Measurements from ENCODE around the gene BUD31. TPM values are rescaled to one million over a fixed set of nuclear protein-coding genes. Genes with fewer than 3 reads are reported as not detected.

BUD31 gene
- total RNA-seq, 1 donor from 2014 or later = 121 TPM

GRCh38 chr7:99448855-99449254 lies 40.1 kb downstream of the BUD31 start:
- peaks cover 45% of the 10 kb centered on the region for H3K36me3 ChIP-seq (ENCODE audit: control insufficient read depth, insufficient read depth, low read length)
- DNase-seq (ENCODE audit: low read depth) (no peak), FAIRE-seq (no peak)
- no peaks in the 10 kb centered on the region for H3K27me3 ChIP-seq (ENCODE audit: control insufficient read depth, insufficient read depth, low read length)
- TF ChIP-seq CTCF (IDR thresholded peaks at IDR 0.05; ENCODE audit: insufficient read depth, low read length, severe bottlenecking) = no peak
- no peak overlapping the region for H3K4me3 ChIP-seq (ENCODE audit: low read depth, low read length)

DNA sequence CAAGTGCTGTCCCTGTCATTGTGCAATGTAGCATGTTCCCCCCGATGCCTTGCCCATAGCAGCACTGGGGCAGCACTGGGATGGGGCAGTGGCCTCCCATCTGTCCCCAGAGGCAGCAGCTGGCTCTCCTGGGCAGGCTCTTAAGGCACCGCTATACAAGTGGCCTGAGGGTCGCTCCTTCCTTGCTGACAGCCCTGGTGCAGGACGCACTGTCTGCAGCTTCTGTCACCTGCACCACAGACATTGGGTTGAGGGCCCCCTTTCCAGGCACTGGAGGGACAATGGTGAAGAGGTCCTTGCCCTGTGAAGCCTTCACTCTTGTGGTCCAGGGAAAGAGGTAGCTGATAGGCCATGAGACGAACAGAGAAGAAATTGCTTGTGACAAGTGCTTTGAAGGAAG lies 40.6 kb downstream of the BUD31 start:
- DNase-seq (ENCODE audit: low read depth) (no peak), FAIRE-seq (no peak)
- TF ChIP-seq CTCF (IDR thresholded peaks at IDR 0.05; ENCODE audit: insufficient read depth, low read length, severe bottlenecking) = no peak
- Histone ChIP-seq H3K27me3 (ENCODE audit: control insufficient read depth, insufficient read depth, low read length) (no peaks in the 10 kb centered on the region), H3K4me3 (ENCODE audit: low read depth, low read length) (no peak overlapping the region), H3K36me3 (ENCODE audit: control insufficient read depth, insufficient read depth, low read length) (peaks cover 47% of the 10 kb centered on the region)

GRCh38 chr7:99451936-99452335 lies 43.2 kb downstream of the BUD31 start:
- no peak for DNase-seq (ENCODE audit: low read depth)
- no peak for TF ChIP-seq CTCF (IDR thresholded peaks at IDR 0.05; ENCODE audit: insufficient read depth, low read length, severe bottlenecking)
- Histone ChIP-seq H3K36me3 (ENCODE audit: control insufficient read depth, insufficient read depth, low read length) (peaks cover 48% of the 10 kb centered on the region), H3K4me3 (ENCODE audit: low read depth, low read length) (no peak overlapping the region), H3K27me3 (ENCODE audit: control insufficient read depth, insufficient read depth, low read length) (no peaks in the 10 kb centered on the region)
- no peak for FAIRE-seq

DNA sequence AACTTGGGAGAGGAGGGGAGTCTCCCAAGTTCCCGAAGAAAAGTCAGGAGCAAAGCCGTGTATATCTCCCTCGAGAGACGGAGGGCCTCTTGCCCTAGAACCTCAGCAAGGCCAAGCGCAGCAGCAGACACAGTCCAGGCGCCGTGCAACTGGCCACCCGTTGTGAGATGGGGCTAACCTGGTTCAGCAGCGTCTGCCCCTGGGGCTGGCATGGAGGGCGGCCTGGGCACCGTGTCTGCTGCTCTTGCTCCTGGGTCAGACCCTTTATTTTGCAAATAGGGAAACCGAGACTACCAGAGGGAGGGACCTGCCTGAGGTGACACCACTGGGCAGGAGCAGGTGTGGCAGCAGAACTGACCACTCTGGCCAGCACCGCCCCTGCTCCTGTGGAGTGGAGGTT lies 43.8 kb downstream of the BUD31 start:
- no peak overlapping the region for H3K4me3 ChIP-seq (ENCODE audit: low read depth, low read length)
- no peak for TF ChIP-seq CTCF (IDR thresholded peaks at IDR 0.05; ENCODE audit: insufficient read depth, low read length, severe bottlenecking)
- H3K27me3 ChIP-seq (ENCODE audit: control insufficient read depth, insufficient read depth, low read length) = no peaks in the 10 kb centered on the region
- H3K36me3 ChIP-seq (ENCODE audit: control insufficient read depth, insufficient read depth, low read length) = peaks cover 50% of the 10 kb centered on the region
- FAIRE-seq (no peak), DNase-seq (ENCODE audit: low read depth) (no peak)

DNA sequence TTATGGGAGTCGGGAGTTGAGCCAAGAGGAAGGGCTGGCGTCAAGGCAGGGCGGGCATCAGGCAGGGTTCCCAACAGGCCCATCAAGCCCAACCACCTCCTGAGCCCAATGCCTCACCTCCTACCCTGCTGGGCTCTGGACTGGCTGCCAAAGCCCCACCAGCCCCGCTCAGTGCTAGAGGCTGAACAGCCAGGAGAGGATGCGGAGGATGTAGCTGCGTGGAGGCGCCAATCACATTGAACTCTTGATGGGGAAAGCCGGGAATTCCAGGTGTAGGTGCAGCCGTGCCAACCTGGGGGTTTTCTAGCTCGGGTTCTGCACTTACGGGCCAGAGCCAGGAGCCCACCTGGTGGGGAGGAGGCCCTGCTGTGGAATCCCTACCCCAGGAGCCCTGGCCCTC lies 44.3 kb downstream of the BUD31 start:
- no peak for FAIRE-seq
- no peaks in the 10 kb centered on the region for H3K27me3 ChIP-seq (ENCODE audit: control insufficient read depth, insufficient read depth, low read length)
- no peak for TF ChIP-seq CTCF (IDR thresholded peaks at IDR 0.05; ENCODE audit: insufficient read depth, low read length, severe bottlenecking)
- no peak overlapping the region for H3K4me3 ChIP-seq (ENCODE audit: low read depth, low read length)
- H3K36me3 ChIP-seq (ENCODE audit: control insufficient read depth, insufficient read depth, low read length) = peaks cover 48% of the 10 kb centered on the region
- DNase-seq (ENCODE audit: low read depth) = no peak

DNA sequence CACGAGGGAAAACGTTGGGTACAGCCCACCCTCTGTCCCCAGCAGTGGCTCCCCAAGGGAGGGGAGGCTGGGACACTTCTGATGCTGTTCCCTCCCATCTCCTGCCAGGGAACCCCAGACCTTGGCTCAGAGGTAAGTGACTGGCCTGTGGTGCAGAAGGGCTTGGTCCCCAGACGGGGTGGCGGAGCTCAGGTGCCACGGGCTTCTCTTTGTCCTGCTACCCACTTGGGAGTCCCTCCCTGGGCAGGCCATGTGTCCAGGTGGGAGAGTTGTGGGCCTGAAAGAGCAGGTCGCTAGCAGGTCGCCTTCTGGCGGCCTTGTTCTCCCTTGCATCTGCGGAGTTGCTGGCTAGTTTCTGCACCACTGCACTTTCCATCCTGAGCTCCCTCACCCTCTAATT lies 47.1 kb downstream of the BUD31 start:
- TF ChIP-seq CTCF (IDR thresholded peaks at IDR 0.05; ENCODE audit: insufficient read depth, low read length, severe bottlenecking) = no peak
- peak; percentile 13 for FAIRE-seq
- no peaks in the 10 kb centered on the region for H3K27me3 ChIP-seq (ENCODE audit: control insufficient read depth, insufficient read depth, low read length)
- H3K36me3 ChIP-seq (ENCODE audit: control insufficient read depth, insufficient read depth, low read length) = peaks cover 41% of the 10 kb centered on the region
- no peak for DNase-seq (ENCODE audit: low read depth)
- no peak overlapping the region for H3K4me3 ChIP-seq (ENCODE audit: low read depth, low read length)
